Retinal pigment epithelial cell (primary cell): ENCODE data around the gene DHRSX.

Experiments
- DNase-seq: peaks from one replicate; pipeline ENCODE4 v3.0.0-alpha.2; 2010; ENCODE audit warnings: low read depth
- H3K4me3 ChIP-seq: 2 replicates; pipeline ENCODE4 v1.5.1; 2011; ENCODE audit warnings: mild to moderate bottlenecking, low read length, control low read depth, moderate library complexity
- CTCF ChIP-seq: conservative IDR thresholded peaks from 2 replicates; pipeline ENCODE4 v1.5.1; 2011; ENCODE audit warnings: low read depth, low read length, control low read depth, inconsistent platforms

The DHRSX gene

GRCh38 chrX:2188330-2188792, 312.4 kb downstream of the DHRSX start:
- TF ChIP-seq CTCF: no peak
- no peak overlapping the region for H3K4me3 ChIP-seq
- no peak for DNase-seq

DNA sequence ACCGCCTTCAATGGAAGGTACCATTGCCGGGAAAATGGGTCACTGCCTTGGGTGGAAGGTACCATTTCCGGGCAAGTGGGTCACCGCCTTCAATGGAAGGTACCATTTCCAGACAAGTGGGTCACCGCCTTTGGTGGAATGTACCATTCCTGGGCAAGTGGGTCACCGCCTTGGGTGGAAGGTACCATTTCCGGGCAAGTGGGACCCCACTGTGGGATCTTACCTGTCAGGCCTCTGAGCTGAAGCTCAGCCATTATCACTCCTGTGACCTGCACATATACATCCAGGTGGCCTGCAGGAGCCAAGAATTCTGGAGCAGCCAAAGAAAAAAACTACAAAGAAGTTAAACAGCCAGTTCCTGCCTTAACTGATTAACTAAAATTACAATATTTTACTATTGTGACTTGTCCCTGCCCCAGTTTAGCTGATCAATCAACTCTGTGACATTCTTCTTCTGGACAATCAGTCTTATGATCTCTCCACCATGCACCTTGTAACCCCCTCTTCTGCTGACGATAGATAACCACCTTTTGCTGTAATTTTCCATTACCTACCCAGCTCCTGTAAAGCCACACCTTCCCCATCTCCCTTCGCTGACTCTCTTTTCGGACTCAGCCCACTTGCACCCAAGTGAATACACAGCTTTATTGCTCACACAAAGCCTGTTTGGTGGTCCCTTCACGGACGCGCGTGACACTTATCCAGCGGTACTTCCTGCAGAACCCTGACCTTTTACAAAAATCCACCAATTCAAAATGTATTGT, 313.2 kb downstream of the DHRSX start:
- no peak overlapping the region for H3K4me3 ChIP-seq
- DNase-seq: no peak
- TF ChIP-seq CTCF: no peak

GRCh38 chrX:2185341-2186082, 315.3 kb downstream of the DHRSX start:
- DNase-seq: no peak
- H3K4me3 ChIP-seq: no peak overlapping the region
- no peak for TF ChIP-seq CTCF

GRCh38 chrX:2184089-2184488, 316.7 kb downstream of the DHRSX start:
- TF ChIP-seq CTCF: no peak
- DNase-seq: no peak
- no peak overlapping the region for H3K4me3 ChIP-seq

DNA sequence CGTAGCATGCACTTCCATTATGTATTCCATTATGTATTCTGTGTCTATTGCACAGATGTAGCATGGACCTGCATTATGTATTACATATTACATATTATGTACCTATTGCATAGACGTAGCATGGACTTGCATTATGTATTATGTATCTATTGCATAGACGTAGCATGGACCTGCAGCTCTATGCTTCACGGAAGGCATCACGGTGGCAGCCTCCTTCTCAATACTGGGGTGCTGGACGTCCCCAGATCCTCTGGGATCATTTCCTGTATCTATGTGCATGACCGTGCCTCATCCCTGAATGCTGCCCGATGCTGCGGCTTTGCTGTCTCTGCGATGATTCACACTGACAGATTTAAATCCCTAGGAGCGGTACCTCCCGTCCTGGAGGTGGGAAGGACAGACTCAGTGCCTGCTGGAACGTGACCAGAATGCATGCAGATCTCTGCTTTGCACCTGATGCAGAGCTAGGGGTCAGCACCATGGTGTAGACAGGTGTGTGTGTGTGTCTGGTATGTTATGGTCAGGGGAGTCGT, 317.5 kb downstream of the DHRSX start:
- DNase-seq: no peak
- no peak for TF ChIP-seq CTCF
- H3K4me3 ChIP-seq: no peak overlapping the region

DNA sequence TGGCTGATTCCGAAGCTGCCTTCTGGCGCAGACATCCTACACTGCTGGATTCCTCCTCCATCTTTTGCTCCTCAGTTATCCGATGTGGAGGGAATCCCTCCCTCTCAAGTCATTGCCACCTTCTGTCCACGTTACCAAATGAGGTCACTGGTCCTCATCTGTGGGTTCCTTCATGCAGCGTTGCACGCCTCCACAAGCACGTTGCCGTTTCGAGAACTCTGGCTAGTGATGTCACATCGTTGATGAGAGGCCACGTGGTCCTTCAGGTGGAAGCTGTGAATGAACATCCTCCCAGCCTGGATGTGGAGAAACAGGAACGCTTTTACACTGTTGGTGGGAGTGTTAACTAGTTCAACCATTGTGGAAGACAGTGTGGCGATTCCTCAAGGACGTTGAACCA, 323.2 kb downstream of the DHRSX start:
- no peak for TF ChIP-seq CTCF
- DNase-seq: no peak
- no peak overlapping the region for H3K4me3 ChIP-seq
